Panc1 (cell line): ENCODE data around the gene STK24.

Source experiments
- POLR2AphosphoS5 ChIP-seq: IDR thresholded peaks from 2 replicates; pipeline ENCODE4 v1.6.1; 2012; ENCODE audit warnings: mild to moderate bottlenecking, low read depth, low read length, moderate library complexity
- TF ChIP-seq, protein P1 (sequence below): fragments of 450-650 bp; IDR thresholded peaks from 2 replicates; pipeline ENCODE4 v1.5.1; 2017; ENCODE audit warnings: mild to moderate bottlenecking

DNA sequence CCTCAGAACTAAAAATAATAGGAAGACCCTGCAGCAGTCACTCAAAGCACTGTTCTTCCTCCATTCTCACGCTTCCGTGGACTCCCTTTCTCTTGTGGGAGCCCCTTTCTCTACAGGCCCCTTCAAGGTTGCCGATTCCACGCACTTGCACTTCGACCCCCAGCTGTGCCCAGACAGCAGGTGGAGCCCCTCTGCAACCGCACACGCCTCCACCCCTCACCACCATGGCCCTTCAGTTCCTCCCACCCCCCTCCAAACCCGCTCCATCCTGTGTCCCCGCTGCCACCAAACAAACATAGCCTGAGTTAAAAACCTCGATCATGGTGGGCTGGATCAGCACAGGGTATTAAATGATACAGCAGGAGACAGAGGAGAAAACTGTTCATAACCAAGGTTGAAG is 102.6 kb downstream of the STK24 start:
- TF ChIP-seq POLR2AphosphoS5 = no peak
- TF ChIP-seq, protein P1, sequence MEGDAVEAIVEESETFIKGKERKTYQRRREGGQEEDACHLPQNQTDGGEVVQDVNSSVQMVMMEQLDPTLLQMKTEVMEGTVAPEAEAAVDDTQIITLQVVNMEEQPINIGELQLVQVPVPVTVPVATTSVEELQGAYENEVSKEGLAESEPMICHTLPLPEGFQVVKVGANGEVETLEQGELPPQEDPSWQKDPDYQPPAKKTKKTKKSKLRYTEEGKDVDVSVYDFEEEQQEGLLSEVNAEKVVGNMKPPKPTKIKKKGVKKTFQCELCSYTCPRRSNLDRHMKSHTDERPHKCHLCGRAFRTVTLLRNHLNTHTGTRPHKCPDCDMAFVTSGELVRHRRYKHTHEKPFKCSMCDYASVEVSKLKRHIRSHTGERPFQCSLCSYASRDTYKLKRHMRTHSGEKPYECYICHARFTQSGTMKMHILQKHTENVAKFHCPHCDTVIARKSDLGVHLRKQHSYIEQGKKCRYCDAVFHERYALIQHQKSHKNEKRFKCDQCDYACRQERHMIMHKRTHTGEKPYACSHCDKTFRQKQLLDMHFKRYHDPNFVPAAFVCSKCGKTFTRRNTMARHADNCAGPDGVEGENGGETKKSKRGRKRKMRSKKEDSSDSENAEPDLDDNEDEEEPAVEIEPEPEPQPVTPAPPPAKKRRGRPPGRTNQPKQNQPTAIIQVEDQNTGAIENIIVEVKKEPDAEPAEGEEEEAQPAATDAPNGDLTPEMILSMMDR = no peak
